ENCODE measurements around the gene SMAD4. TPM values are rescaled to one million over a fixed set of nuclear protein-coding genes. Genes with fewer than 3 reads are reported as not detected.

The SMAD4 gene
- total and polyA plus RNA-seq, 2 experiments from 2014 or later, result 41.9 to 103 TPM

DNA sequence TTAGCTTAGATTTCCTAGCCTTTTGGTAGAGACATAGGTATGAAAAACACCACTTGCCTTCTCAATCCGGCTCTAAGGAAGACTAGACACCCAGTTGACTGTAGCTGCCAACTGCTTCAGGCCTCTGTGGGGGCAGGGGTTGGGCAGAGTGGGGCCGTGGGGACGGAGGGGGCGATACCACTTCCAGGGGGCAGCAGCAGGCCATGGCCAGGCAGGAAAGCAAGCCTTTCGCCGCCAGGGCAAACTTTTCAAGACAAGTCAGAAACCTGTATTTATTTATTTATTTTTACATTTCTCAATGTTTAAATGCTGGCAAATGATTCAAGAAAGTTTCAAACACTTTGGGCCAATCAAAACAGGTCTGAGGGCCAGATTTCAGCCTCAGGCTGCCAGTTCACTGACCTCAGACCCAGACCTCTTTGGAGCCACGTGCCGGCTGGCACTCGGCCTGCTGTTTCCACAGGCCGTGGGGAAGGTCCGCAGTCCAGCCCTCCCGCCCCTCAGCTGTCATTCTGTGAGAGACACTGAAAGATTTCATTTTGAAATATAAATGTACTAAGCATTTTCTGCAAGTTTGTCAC is 103.7 kb downstream of the SMAD4 start (continued):
- TF ChIP-seq, protein P1, sequence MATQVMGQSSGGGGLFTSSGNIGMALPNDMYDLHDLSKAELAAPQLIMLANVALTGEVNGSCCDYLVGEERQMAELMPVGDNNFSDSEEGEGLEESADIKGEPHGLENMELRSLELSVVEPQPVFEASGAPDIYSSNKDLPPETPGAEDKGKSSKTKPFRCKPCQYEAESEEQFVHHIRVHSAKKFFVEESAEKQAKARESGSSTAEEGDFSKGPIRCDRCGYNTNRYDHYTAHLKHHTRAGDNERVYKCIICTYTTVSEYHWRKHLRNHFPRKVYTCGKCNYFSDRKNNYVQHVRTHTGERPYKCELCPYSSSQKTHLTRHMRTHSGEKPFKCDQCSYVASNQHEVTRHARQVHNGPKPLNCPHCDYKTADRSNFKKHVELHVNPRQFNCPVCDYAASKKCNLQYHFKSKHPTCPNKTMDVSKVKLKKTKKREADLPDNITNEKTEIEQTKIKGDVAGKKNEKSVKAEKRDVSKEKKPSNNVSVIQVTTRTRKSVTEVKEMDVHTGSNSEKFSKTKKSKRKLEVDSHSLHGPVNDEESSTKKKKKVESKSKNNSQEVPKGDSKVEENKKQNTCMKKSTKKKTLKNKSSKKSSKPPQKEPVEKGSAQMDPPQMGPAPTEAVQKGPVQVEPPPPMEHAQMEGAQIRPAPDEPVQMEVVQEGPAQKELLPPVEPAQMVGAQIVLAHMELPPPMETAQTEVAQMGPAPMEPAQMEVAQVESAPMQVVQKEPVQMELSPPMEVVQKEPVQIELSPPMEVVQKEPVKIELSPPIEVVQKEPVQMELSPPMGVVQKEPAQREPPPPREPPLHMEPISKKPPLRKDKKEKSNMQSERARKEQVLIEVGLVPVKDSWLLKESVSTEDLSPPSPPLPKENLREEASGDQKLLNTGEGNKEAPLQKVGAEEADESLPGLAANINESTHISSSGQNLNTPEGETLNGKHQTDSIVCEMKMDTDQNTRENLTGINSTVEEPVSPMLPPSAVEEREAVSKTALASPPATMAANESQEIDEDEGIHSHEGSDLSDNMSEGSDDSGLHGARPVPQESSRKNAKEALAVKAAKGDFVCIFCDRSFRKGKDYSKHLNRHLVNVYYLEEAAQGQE (IDR thresholded peaks at IDR 0.05; ENCODE audit: unreplicated experiment), result no peak
- TF ChIP-seq JUNB (IDR thresholded peaks at IDR 0.05; ENCODE audit: unreplicated experiment) (no peak), NANOG (IDR thresholded peaks at IDR 0.05; ENCODE audit: borderline replicate concordance) (no peak), EZH2phosphoT487 (IDR thresholded peaks at IDR 0.05; ENCODE audit: unreplicated experiment) (no peak), ZNF114 (CRISPR knock-in tag; IDR thresholded peaks at IDR 0.05) (no peak), POLR2AphosphoS5 (IDR thresholded peaks at IDR 0.05; ENCODE audit: low read depth) (no peak), ZNF331 (CRISPR knock-in tag; IDR thresholded peaks at IDR 0.05; ENCODE audit: low read depth) (no peak)
- TF ChIP-seq, protein P2, sequence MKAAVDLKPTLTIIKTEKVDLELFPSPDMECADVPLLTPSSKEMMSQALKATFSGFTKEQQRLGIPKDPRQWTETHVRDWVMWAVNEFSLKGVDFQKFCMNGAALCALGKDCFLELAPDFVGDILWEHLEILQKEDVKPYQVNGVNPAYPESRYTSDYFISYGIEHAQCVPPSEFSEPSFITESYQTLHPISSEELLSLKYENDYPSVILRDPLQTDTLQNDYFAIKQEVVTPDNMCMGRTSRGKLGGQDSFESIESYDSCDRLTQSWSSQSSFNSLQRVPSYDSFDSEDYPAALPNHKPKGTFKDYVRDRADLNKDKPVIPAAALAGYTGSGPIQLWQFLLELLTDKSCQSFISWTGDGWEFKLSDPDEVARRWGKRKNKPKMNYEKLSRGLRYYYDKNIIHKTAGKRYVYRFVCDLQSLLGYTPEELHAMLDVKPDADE (IDR thresholded peaks at IDR 0.05), result no peak
- TF ChIP-seq, protein P3, sequence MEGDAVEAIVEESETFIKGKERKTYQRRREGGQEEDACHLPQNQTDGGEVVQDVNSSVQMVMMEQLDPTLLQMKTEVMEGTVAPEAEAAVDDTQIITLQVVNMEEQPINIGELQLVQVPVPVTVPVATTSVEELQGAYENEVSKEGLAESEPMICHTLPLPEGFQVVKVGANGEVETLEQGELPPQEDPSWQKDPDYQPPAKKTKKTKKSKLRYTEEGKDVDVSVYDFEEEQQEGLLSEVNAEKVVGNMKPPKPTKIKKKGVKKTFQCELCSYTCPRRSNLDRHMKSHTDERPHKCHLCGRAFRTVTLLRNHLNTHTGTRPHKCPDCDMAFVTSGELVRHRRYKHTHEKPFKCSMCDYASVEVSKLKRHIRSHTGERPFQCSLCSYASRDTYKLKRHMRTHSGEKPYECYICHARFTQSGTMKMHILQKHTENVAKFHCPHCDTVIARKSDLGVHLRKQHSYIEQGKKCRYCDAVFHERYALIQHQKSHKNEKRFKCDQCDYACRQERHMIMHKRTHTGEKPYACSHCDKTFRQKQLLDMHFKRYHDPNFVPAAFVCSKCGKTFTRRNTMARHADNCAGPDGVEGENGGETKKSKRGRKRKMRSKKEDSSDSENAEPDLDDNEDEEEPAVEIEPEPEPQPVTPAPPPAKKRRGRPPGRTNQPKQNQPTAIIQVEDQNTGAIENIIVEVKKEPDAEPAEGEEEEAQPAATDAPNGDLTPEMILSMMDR (conservative IDR thresholded peaks at IDR 0.05; ENCODE audit: low read depth in 2 of 2), result no peak

Other genes with a start within 250 kb of the SMAD4 start
- gene MRO, start 210.2 kb upstream of the SMAD4 start, total RNA-seq (2014; rRNA removed; shearing (Covaris generic)), result 0.80 and 2.0 TPM in 2 replicates
- 0.68 and 0.78 TPM in 2 replicates for gene MRO, start 210.2 kb upstream of the SMAD4 start, polyA plus RNA-seq (2016; fragmentation: Nextera tagmentation; extraction: Ambion mirVana)
- gene ME2, start 151.1 kb upstream of the SMAD4 start, total RNA-seq (2014; rRNA removed; shearing (Covaris generic)), result 101 and 102 TPM in 2 replicates
- gene ME2, start 151.1 kb upstream of the SMAD4 start, polyA plus RNA-seq (2016; fragmentation: Nextera tagmentation; extraction: Ambion mirVana), result 61.0 and 62.8 TPM in 2 replicates
- gene ELAC1, start 62.2 kb upstream of the SMAD4 start, total RNA-seq (2014; rRNA removed; shearing (Covaris generic)), result 3.2 and 3.8 TPM in 2 replicates
- 2.8 and 3.4 TPM in 2 replicates for gene ELAC1, start 62.2 kb upstream of the SMAD4 start, polyA plus RNA-seq (2016; fragmentation: Nextera tagmentation; extraction: Ambion mirVana)
- gene MEX3C, start 167.5 kb downstream of the SMAD4 start, total RNA-seq (2014; rRNA removed; shearing (Covaris generic)), result 109 and 118 TPM in 2 replicates
- 28.8 and 30.9 TPM in 2 replicates for gene MEX3C, start 167.5 kb downstream of the SMAD4 start, polyA plus RNA-seq (2016; fragmentation: Nextera tagmentation; extraction: Ambion mirVana)